ENCODE results near the gene SMIM8.

GRCh38 chr6:87308970-87309369 is 13.4 kb upstream of the SMIM8 start:
- TF ChIP-seq CTCF (IDR thresholded peaks at IDR 0.05), result no peak
- TF ChIP-seq POLR2A (IDR thresholded peaks at IDR 0.05), result no peak

Data from Peyer's patch (tissue), 4 donors.